NCI-H2081 (cell line): ENCODE results near the gene SEC14L6.

Source experiments
- DNase-seq, 2 experiments: peaks; one replicate each; lab custom pipeline; 2025; lab: John Stamatoyannopoulos, UW

The SEC14L6 gene

GRCh38 chr22:30535182-30535581 is 11.4 kb downstream of the SEC14L6 start:
- DNase-seq, result no peak

GRCh38 chr22:30531651-30532608 is 14.6 kb downstream of the SEC14L6 start:
- DNase-seq, result no peak

GRCh38 chr22:30526656-30527055 is 19.9 kb downstream of the SEC14L6 start:
- no peak for DNase-seq

- no peak for DNase-seq
These were observed 22.7 kb downstream of the SEC14L6 start for GRCh38 chr22:30523646-30524489.

GRCh38 chr22:30521368-30522156 is 25.0 kb downstream of the SEC14L6 start:
- no peak for DNase-seq

- no peak for DNase-seq
These were observed 26.6 kb downstream of the SEC14L6 start for GRCh38 chr22:30519842-30520425.

- DNase-seq, result no peak
These were observed 29.8 kb downstream of the SEC14L6 start for GRCh38 chr22:30516731-30517130.

GRCh38 chr22:30516273-30516672 is 30.3 kb downstream of the SEC14L6 start:
- no peak for DNase-seq

GRCh38 chr22:30514252-30514651 is 32.3 kb downstream of the SEC14L6 start:
- no peak for DNase-seq

GRCh38 chr22:30513462-30513861 is 33.1 kb downstream of the SEC14L6 start:
- no peak for DNase-seq

- no peak for DNase-seq
These were observed 34.6 kb downstream of the SEC14L6 start for GRCh38 chr22:30511911-30512310.

GRCh38 chr22:30511109-30511508 is 35.4 kb downstream of the SEC14L6 start:
- DNase-seq, result no peak

- DNase-seq, result no peak
These were observed 38.3 kb downstream of the SEC14L6 start for GRCh38 chr22:30508216-30508615.

GRCh38 chr22:30507670-30508069 is 38.9 kb downstream of the SEC14L6 start:
- no peak for DNase-seq

- DNase-seq, result no peak
These were observed 40.0 kb downstream of the SEC14L6 start for GRCh38 chr22:30506507-30506968.

GRCh38 chr22:30503551-30503950 is 43.0 kb downstream of the SEC14L6 start:
- DNase-seq, result no peak

- DNase-seq, result no peak
These were observed 43.6 kb downstream of the SEC14L6 start for GRCh38 chr22:30502911-30503310.

- DNase-seq, result no peak
These were observed 44.4 kb downstream of the SEC14L6 start for GRCh38 chr22:30502153-30502552.

GRCh38 chr22:30500628-30501027 is 45.9 kb downstream of the SEC14L6 start:
- no peak for DNase-seq

GRCh38 chr22:30497466-30498150 is 48.9 kb downstream of the SEC14L6 start:
- DNase-seq, result no peak
